HEK293 (cell line): ENCODE data around the gene CEBPB.

ENCODE experiments used
- KLF10 ChIP-seq: fragments of 450-650 bp; IDR thresholded peaks from 2 replicates; pipeline ENCODE4 v1.5.1; 2018; ENCODE audit warnings: missing biosample characterization, mild to moderate bottlenecking, missing genetic modification characterization
- PRDM1 ChIP-seq: fragments of 450-650 bp; formaldehyde crosslinking; IDR thresholded peaks from 2 replicates; pipeline ENCODE4; 2016; ENCODE audit warnings: missing biosample characterization, missing genetic modification characterization
- TSHZ1 ChIP-seq: fragments of 450-650 bp; formaldehyde crosslinking; IDR thresholded peaks from 2 replicates; pipeline ENCODE4 v1.5.1; 2016; ENCODE audit warnings: missing biosample characterization, missing genetic modification characterization, borderline replicate concordance
- ZBTB1 ChIP-seq: fragments of 450-650 bp; formaldehyde crosslinking; IDR thresholded peaks from 2 replicates; pipeline ENCODE4 v1.5.1; 2016; ENCODE audit warnings: missing biosample characterization, missing genetic modification characterization
- ZFHX2 ChIP-seq: fragments of 450-650 bp; formaldehyde crosslinking; conservative IDR thresholded peaks from 2 replicates; pipeline ENCODE4 v1.5.1; 2016; ENCODE audit warnings: missing biosample characterization, missing genetic modification characterization
- ZNF239 ChIP-seq: fragments of 450-650 bp; formaldehyde crosslinking; IDR thresholded peaks from 2 replicates; pipeline ENCODE4 v1.5.1; 2016; ENCODE audit warnings: missing biosample characterization, missing genetic modification characterization
- ZNF248 ChIP-seq: fragments of 450-650 bp; formaldehyde crosslinking; IDR thresholded peaks from 2 replicates; pipeline ENCODE4 v1.5.1; 2017; ENCODE audit warnings: missing biosample characterization, missing genetic modification characterization
- ZNF274 ChIP-seq, 2 experiments: fragments of 200-500 bp in 1 of 2; fragments of 450-650 bp in 1 of 2; sonication (Bioruptor generic) in 1 of 2; formaldehyde crosslinking in 1 of 2; IDR thresholded peaks; 2 replicates each; pipeline versions ENCODE4 v1.5.1 to v1.6.1; 2014 to 2016; ENCODE audit warnings: borderline replicate concordance in 1 of 2, inconsistent platforms in 1 of 2, low read length in 1 of 2, missing biosample characterization in 1 of 2, missing genetic modification characterization in 1 of 2
- ZNF280C ChIP-seq: fragments of 450-650 bp; formaldehyde crosslinking; IDR thresholded peaks from 2 replicates; pipeline ENCODE4 v1.5.1; 2016; ENCODE audit warnings: missing biosample characterization, missing genetic modification characterization
- ZNF394 ChIP-seq: fragments of 450-650 bp; formaldehyde crosslinking; IDR thresholded peaks from 2 replicates; pipeline ENCODE4 v1.5.1; 2016; ENCODE audit warnings: missing biosample characterization, missing genetic modification characterization, mild to moderate bottlenecking, moderate library complexity, borderline replicate concordance
- ZNF555 ChIP-seq: fragments of 450-650 bp; formaldehyde crosslinking; conservative IDR thresholded peaks from 2 replicates; pipeline ENCODE4 v1.5.1; 2017; ENCODE audit warnings: missing biosample characterization, mild to moderate bottlenecking, missing genetic modification characterization, inconsistent platforms
- TF ChIP-seq, protein P1 (sequence below): fragments of 450-650 bp; formaldehyde crosslinking; IDR thresholded peaks from 2 replicates; pipeline ENCODE4 v1.5.1; 2016; ENCODE audit warnings: missing biosample characterization, missing genetic modification characterization
- TF ChIP-seq, protein P2 (sequence below): fragments of 450-650 bp; formaldehyde crosslinking; IDR thresholded peaks from 2 replicates; pipeline ENCODE4 v1.5.1; 2017; ENCODE audit warnings: missing biosample characterization, missing genetic modification characterization

DNA sequence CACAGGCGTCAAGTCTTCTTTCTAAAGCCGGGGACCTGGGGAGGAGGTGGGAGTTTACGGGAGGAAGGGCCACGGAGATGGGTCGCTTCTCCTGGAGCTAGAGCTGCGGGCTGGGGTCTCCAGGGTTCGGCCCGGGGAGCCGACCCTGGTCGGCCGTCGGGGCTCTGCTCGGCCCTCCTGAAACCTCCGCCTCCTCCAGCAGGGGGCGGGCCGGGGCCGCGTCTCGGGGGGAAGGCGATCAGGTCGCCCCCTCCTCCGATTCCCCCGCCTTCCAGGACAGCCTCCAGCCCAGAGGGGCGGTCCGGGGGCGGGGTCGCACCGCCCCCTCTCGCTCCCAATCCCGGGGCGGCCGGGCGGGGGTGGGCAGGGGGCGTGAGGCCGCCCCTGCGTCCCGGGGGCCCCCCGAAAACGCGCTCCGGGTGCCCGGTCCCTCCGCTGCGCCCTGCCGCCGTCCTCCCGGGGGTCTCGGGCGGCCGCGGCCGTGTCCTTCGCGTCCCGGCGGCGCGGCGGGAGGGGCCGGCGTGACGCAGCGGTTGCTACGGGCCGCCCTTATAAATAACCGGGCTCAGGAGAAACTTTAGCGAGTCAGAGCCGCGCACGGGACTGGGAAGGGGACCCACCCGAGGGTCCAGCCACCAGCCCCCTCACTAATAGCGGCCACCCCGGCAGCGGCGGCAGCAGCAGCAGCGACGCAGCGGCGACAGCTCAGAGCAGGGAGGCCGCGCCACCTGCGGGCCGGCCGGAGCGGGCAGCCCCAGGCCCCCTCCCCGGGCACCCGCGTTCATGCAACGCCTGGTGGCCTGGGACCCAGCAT, at the start of gene CEBPB:
- TF ChIP-seq ZFHX2 (peak; percentile 71), ZNF239 (tag by site-specific recombination) (no peak), ZBTB1 (tag by site-specific recombination) (no peak), PRDM1 (tag by site-specific recombination) (no peak), ZNF248 (tag by site-specific recombination) (no peak), TSHZ1 (tag by site-specific recombination) (no peak), ZNF394 (no peak), KLF10 (peak; percentile 94), ZNF274 (IDR thresholded peaks at IDR 0.05; ENCODE audit: low read length) (no peak), ZNF274 (tag by site-specific recombination; IDR thresholded peaks at IDR 0.05; ENCODE audit: borderline replicate concordance) (no peak), ZNF280C (tag by site-specific recombination) (no peak), ZNF555 (no peak)
- TF ChIP-seq, protein P1, sequence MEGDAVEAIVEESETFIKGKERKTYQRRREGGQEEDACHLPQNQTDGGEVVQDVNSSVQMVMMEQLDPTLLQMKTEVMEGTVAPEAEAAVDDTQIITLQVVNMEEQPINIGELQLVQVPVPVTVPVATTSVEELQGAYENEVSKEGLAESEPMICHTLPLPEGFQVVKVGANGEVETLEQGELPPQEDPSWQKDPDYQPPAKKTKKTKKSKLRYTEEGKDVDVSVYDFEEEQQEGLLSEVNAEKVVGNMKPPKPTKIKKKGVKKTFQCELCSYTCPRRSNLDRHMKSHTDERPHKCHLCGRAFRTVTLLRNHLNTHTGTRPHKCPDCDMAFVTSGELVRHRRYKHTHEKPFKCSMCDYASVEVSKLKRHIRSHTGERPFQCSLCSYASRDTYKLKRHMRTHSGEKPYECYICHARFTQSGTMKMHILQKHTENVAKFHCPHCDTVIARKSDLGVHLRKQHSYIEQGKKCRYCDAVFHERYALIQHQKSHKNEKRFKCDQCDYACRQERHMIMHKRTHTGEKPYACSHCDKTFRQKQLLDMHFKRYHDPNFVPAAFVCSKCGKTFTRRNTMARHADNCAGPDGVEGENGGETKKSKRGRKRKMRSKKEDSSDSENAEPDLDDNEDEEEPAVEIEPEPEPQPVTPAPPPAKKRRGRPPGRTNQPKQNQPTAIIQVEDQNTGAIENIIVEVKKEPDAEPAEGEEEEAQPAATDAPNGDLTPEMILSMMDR (tag by site-specific recombination): peak; percentile 63; the same call in 1 of the 2 replicates
- TF ChIP-seq, protein P2, sequence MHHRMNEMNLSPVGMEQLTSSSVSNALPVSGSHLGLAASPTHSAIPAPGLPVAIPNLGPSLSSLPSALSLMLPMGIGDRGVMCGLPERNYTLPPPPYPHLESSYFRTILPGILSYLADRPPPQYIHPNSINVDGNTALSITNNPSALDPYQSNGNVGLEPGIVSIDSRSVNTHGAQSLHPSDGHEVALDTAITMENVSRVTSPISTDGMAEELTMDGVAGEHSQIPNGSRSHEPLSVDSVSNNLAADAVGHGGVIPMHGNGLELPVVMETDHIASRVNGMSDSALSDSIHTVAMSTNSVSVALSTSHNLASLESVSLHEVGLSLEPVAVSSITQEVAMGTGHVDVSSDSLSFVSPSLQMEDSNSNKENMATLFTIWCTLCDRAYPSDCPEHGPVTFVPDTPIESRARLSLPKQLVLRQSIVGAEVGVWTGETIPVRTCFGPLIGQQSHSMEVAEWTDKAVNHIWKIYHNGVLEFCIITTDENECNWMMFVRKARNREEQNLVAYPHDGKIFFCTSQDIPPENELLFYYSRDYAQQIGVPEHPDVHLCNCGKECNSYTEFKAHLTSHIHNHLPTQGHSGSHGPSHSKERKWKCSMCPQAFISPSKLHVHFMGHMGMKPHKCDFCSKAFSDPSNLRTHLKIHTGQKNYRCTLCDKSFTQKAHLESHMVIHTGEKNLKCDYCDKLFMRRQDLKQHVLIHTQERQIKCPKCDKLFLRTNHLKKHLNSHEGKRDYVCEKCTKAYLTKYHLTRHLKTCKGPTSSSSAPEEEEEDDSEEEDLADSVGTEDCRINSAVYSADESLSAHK: no peak
